NB4 (cell line): ENCODE results near the gene CD300C.

Experiments used
- MAX ChIP-seq: IDR thresholded peaks from 2 replicates; pipeline ENCODE4 v1.6.1; 2011; ENCODE audit warnings: low read depth, low read length
- TF ChIP-seq, protein P1 (sequence below): IDR thresholded peaks from one replicate; pipeline ENCODE4 v1.5.1; 2012; ENCODE audit warnings: low read depth, low read length

DNA sequence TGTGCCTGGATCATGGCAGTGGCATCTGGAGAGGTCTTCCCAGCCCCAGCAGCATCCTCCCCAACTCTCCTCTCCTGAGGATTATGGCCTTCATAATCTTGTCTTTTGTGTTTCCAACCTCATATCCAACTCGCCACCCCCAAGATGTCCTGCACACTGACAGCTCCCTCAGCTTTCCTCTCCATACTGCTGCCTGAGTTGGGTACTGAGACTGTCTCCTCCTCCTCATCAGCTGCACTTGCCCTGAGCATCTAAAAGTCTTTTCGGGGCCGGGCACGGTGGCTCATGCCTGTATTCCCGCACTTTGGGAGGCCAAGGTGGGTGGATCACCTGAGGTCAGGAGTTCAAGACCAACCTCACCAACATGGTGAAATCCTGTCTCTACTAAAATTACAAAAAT, 16.7 kb downstream of the CD300C start:
- TF ChIP-seq, protein P1, sequence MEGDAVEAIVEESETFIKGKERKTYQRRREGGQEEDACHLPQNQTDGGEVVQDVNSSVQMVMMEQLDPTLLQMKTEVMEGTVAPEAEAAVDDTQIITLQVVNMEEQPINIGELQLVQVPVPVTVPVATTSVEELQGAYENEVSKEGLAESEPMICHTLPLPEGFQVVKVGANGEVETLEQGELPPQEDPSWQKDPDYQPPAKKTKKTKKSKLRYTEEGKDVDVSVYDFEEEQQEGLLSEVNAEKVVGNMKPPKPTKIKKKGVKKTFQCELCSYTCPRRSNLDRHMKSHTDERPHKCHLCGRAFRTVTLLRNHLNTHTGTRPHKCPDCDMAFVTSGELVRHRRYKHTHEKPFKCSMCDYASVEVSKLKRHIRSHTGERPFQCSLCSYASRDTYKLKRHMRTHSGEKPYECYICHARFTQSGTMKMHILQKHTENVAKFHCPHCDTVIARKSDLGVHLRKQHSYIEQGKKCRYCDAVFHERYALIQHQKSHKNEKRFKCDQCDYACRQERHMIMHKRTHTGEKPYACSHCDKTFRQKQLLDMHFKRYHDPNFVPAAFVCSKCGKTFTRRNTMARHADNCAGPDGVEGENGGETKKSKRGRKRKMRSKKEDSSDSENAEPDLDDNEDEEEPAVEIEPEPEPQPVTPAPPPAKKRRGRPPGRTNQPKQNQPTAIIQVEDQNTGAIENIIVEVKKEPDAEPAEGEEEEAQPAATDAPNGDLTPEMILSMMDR: no peak
- TF ChIP-seq MAX: no peak
